Stimulated activated naive CD4-positive, alpha-beta T cell (primary cell): ENCODE data around the gene RPL15.
"Not testable (repeated sequence)": the region's sequence is repeated elsewhere in the genome, so short reads cannot be mapped to it uniquely, and the experiment has no call there.

Experiments used
- DNase-seq, 6 experiments: peaks; one replicate each; lab custom pipeline; 2025; lab: John Stamatoyannopoulos, UW

Gene RPL15

DNA sequence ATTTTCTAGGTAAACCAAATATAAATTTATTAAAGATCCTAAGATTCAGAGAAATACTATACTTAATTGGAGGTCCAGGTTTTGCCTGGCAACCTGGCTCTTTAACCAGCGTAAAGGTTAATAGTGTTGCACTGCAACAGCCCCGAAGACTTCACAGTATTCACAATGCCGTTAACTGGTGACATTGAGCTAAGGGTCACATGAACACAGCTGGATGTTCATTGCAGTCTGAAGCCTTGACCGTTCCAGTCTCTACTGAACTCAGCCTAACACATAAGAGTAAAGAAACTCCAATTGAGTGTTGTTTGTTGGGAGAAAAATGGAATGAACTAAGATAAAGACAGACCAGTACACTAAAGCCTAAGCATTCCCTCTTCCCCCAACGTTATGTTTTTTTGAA is 27.0 kb upstream of the RPL15 start:
- no peak for DNase-seq

DNA sequence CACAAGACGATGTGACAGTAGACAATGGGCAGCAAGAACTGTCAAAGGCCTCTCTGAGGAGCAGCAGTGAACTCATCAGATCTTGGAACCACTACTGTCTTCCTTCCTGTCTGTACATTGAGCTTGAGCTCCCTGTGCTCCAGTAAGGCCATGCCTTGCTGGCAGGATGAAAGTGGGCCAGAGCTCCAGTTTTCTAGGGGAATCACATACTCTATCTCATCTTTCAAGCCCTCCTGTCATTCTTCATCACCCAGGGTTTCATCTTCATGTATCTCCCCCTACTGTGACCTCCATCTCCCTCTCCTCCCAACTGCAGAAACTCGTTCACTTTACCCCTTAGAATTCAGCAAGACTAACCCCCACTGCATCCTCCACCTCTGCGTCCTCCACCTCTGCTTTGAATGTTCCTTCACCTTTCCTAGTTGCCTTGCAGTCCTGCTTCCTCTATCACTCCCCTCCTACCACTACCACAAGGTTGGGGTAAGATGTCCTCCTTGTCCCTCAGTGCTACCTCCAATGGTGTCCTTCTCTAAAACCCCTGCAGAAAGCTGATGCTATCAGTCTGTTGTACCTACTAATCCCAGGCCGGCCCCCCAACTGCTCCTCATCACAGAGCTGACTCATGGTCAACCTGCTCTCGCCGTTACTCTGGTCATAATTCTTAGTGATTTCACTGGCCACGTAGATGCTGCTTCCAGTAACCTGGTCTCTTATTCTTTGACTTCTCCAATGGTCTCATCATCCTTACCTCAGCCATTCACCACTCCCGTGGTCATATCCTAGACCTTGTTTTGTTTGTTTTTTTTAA is 22.5 kb upstream of the RPL15 start:
- no peak for DNase-seq

- no peak for DNase-seq
Observed at GRCh38 chr3:23895181-23895580, 21.8 kb upstream of the RPL15 start.

- no peak for DNase-seq
Observed at GRCh38 chr3:23900744-23901143, 16.2 kb upstream of the RPL15 start.

GRCh38 chr3:23904545-23904944 is 12.4 kb upstream of the RPL15 start:
- DNase-seq = no peak

GRCh38 chr3:23909341-23909740 is 7.6 kb upstream of the RPL15 start:
- DNase-seq = no peak

DNA sequence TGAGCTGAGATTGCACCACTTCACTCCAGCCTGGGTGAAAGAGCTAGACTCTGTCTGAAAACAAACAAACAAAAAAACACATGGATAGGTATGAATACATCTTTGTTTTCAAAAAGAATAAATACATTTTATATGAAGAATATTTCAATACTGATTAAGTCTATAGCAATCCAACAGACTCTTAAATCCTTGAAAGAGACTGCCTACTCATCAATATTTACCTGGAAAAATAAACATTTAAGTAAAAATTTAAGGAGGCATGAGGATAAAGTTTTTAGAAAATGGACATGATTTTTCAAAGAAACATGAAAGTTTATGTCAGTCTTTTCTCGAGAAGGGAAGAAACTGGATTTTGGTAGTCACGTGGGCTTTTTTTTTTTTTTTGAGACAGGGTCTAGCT is 5.5 kb upstream of the RPL15 start:
- DNase-seq = no peak

- DNase-seq = not testable (repeated sequence)
Observed at GRCh38 chr3:23912335-23912734, 4.6 kb upstream of the RPL15 start.

DNA sequence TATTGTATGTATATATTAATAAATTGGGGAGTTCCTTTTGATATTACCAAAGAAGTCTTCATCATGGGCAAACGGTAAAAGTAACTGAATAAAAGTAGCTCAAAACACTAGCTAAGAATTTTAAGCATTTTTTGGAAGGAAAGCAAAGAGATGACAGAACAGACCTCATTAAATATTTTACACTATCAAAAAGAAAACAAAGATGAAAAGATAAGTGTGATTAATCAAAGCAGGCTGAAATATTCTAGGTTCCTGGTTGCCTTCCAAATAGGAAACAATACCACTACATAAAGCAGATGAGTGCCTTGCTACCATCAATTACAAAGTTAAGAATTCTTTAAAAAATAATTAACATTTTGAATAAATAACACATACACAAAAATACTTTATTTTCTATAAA is 3.8 kb upstream of the RPL15 start:
- DNase-seq = no peak

DNA sequence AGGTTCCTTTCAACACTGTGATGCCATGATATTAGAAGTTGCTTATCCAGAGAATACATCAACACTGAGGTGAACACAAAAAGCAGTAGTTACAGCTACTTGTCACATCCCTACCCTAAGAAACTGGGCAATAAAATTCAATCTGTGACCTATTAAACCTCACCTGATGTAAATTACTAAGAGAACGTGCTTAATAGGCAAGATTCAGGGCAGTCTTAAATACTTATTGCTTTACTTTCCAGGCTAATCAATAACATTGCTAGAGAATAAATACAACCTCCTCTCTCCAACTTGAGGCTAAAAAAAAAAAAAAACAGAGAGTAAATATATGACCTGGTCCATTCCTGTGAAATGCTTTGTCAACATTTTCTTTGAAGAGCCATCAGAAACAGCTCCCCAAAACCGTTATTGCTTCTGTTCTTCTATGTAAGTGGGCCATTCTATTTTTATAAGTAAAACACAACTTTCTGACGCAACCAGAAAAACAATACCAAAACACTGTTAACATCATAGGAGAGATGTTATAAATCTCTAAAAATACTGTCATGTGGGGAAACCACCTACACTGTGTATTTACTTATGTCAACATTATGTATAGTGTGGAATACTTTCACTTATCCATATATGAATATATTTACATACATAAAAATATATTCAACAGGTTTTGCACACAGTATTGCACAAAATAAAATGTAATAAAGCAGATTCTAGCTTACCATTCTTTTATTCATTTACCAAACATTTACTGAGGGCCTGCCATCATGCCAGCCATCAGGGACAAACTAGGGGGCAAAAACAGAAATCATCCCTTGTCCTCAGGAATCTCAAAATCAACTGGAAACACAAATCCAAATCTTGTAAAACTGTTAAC is 2.8 kb upstream of the RPL15 start:
- no peak for DNase-seq

- DNase-seq = no peak
Observed at GRCh38 chr3:23915537-23916108, 1.3 kb upstream of the RPL15 start.

DNA sequence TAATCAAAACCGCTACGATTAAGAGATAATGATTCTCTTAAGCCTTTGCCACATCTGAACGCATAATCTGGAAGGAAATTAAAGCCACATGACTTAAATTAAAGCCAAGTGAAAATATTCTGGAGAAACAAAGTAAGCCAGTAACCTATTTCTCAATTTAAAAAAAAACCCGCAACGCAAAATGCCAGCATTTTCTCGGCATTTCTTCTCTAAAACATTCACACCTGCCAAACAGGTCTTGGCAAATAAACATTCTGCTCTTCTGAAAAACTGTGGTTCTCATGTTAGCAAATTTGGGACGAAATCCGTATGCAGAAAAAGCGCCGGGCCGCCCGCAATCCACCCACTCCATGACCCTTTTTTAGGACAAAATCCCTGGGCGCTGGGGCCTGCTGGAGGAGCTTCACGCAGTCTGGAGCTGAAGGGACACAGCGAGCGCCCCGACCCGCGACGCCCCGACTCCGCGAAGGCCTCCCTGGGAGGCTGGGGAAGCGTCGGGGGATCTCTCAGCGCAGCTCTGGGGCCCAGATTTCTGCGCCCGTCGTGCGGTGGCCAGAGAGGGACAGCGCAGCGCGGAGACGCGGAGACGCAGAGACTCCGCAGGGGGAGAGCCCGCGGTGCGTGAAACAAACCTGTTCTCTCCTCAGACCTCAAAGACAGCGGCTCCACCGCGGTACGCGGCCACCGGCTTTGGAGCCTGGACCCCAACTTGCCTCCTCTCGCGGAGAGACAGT is 613 bp upstream of the RPL15 start:
- DNase-seq = no peak

GRCh38 chr3:23917679-23918303 is 859 bp downstream of the RPL15 start:
- DNase-seq = not testable (repeated sequence)

DNA sequence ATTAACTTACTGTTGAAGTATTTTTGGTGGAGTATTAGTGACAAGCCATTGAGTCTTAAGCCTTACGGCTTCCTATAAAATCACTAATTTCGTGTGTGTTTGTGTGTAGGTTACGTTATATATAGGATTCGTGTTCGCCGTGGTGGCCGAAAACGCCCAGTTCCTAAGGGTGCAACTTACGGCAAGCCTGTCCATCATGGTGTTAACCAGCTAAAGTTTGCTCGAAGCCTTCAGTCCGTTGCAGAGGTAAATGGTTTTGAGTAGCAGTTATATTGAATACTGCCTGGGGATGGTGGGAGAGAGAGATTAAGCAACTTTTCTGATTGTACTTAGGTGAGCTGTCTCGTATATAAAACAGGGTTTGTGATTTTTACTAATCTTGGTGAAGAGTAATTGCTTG is 1.4 kb downstream of the RPL15 start:
- not testable (repeated sequence) for DNase-seq

GRCh38 chr3:23919628-23920027 is 2.7 kb downstream of the RPL15 start:
- DNase-seq = no peak

DNA sequence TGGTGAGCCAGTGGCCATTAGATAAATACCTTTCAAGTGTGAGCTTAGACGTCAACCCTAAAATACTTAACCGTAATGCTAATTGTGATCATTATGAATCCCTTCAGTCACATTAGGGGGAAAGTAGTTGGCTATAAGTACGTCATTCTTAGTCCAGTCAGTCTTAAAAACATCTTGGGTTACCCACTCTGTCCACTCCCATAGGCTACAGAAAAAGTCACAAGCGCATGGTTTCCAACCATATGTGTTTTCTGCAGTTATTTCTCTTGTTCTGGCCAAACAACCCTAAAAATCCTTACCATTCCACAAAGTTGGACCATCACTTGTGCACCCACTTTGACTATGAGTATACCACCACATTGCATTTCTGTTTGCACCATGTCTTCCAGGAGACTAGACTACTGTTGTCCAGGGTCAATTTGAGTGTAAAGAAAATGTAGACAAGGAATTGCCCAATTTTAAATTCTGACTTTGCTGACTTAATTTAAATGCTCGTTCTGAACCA is 3.3 kb downstream of the RPL15 start:
- no peak for DNase-seq

DNA sequence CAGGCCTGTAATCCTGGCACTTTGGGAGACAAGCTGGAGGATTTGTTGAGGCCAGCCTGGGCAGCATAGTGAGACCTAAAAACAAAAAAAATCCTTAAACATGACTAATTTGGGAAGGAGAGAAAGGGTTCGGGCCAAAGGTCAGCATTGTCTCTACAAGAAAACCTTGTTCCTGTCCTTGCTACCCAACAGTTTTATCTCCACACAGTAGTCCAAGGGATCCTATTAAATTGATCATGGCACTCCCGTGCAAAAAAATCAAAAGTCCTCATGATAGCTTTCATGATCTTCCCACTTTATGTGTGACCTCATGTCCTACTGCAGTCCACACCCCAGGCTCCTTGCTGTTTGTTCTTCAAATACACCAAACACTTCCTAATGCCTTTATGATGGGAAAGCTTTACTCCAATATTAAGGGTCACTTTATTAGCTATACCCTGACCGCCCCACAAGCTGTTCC is 4.2 kb downstream of the RPL15 start:
- no peak for DNase-seq

GRCh38 chr3:23923786-23924185 is 6.9 kb downstream of the RPL15 start:
- no peak for DNase-seq

DNA sequence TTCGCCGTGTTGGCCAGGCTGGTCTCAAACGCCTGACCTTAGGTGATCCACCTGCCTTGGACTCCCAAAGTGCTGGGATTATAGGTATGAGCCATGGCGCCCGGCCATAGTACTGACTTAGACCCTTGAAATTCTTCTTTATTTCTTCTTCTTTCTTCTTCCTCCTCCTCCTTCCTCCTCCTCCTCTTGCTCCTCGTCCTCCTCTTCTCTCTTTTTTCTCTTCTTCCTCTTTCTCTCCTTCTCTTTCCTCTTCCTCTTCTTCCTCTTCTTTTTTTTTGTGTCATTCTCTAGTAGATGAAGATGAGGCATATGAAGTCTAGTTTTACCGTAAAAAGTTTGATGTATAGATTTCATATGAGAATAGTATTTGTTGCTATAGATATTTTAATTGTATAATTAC is 9.3 kb downstream of the RPL15 start:
- no peak for DNase-seq

GRCh38 chr3:23926736-23927135 is 9.8 kb downstream of the RPL15 start:
- DNase-seq = no peak

GRCh38 chr3:23928524-23928923 is 11.6 kb downstream of the RPL15 start:
- DNase-seq = no peak
